Measurements from ENCODE around the gene DCBLD2.

DNA sequence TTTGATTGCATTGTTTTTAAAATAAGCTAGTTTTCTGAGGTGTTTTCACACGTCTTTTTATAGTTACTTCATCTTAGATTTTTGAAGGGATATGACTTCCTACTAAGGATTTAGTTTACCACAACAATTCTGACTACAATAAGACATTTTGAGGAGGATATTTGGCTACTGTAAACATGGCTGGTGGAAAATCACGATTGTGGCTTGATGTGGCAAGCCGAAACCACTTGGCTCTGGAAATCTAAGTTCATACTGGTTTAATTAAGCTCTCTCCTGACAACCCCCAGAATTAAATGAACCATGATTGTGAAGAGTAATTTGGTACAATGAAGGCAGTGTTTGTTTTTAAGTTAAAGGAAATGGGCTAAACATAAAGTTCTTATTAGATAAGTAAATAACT is 107.5 kb downstream of the DCBLD2 start:
- TF ChIP-seq CTCF (IDR thresholded peaks at IDR 0.05), result no peak
- TF ChIP-seq POLR2A (IDR thresholded peaks at IDR 0.05), result no peak
